Caco-2 (cell line): ENCODE measurements around the gene BAZ1A. TPM values are rescaled to one million over a fixed set of nuclear protein-coding genes. Genes with fewer than 3 reads are reported as not detected.

Experiments
- BruUV-seq: library from RNA; stranded (reverse); fragments of 400-500 nt; replicated peaks from 2 replicates; lab custom pipeline; 2021; lab: Mats Ljungman, UMichigan
- CTCF ChIA-PET: fragments of 300-600 bp; sonication (Branson Sonifier 250); formaldehyde crosslinking; loops from one replicate; lab custom pipeline; 2022; ENCODE audit warnings: antibody characterized with exemption; lab: Charles Lee
- POLR2A ChIA-PET: fragments of 300-600 bp; sonication (Branson Sonifier 250); formaldehyde crosslinking; loops from one replicate; lab custom pipeline; 2022; ENCODE audit warnings: antibody characterized with exemption; lab: Charles Lee
- DNase-seq, 2 experiments: peaks; one replicate each; pipeline versions ENCODE4 v3.0.0 to v3.0.0-alpha.2; 2020 to 2022
- H3K27me3 ChIP-seq: replicated peaks from 2 replicates; pipeline ENCODE4 v1.6.0; 2011; ENCODE audit warnings: low read length; ENCODE audit not compliant: control insufficient read depth, insufficient read depth
- H3K36me3 ChIP-seq: 2 replicates; pipeline ENCODE4 v1.5.1; 2011; ENCODE audit warnings: low read length; ENCODE audit not compliant: control insufficient read depth, insufficient read depth
- H3K4me1 ChIP-seq: fragments of 250-450 bp; sonication (Bioruptor Pico); 2 replicates; pipeline ENCODE4 v1.5.1; 2020; ENCODE audit warnings: mild to moderate bottlenecking
- H3K4me3 ChIP-seq: 2 replicates; pipeline ENCODE4 v1.5.1; 2011; ENCODE audit warnings: low read depth, mild to moderate bottlenecking, control low read depth, low read length
- H3K9me3 ChIP-seq: fragments of 250-450 bp; sonication (Bioruptor Pico); 2 replicates; pipeline ENCODE4 v1.5.1; 2020; ENCODE audit warnings: mild to moderate bottlenecking, moderate library complexity
- H3K27ac Mint-ChIP-seq: one replicate; pipeline ENCODE4 v1.8.0; 2022; ENCODE audit warnings: mixed read lengths; ENCODE audit not compliant: unreplicated experiment
- H3K27me3 Mint-ChIP-seq: one replicate; pipeline ENCODE4 v1.8.0; 2022; ENCODE audit warnings: mixed read lengths; ENCODE audit not compliant: insufficient read depth, unreplicated experiment
- H3K36me3 Mint-ChIP-seq: one replicate; pipeline ENCODE4 v1.8.0; 2022; ENCODE audit warnings: mild to moderate bottlenecking, mixed read lengths; ENCODE audit not compliant: insufficient read depth, unreplicated experiment
- H3K4me1 Mint-ChIP-seq: one replicate; pipeline ENCODE4 v1.8.0; 2022; ENCODE audit warnings: low read depth, mixed read lengths; ENCODE audit not compliant: unreplicated experiment
- H3K4me3 Mint-ChIP-seq: one replicate; pipeline ENCODE4 v1.8.0; 2022; ENCODE audit warnings: mild to moderate bottlenecking, moderate library complexity, mixed read lengths; ENCODE audit not compliant: unreplicated experiment
- H3K9me3 Mint-ChIP-seq: one replicate; pipeline ENCODE4 v1.8.0; 2022; ENCODE audit warnings: mixed read lengths; ENCODE audit not compliant: unreplicated experiment
- CTCF ChIP-seq, 2 experiments: fragments of 200-600 bp in 1 of 2; IDR thresholded peaks; 1 replicate in 1 of 2; 2 replicates in 1 of 2; pipeline versions ENCODE4 v1.5.1 to v1.8.0; 2011 to 2022; ENCODE audit warnings: antibody characterized with exemption in 1 of 2, control low read depth in 1 of 2, inconsistent platforms in 1 of 2, low read depth in 1 of 2, low read length in 1 of 2, mild to moderate bottlenecking in 1 of 2, moderate library complexity in 1 of 2; ENCODE audit not compliant: insufficient read depth in 1 of 2, severe bottlenecking in 1 of 2, unreplicated experiment in 1 of 2
- intact Hi-C: fragments of 100-400 bp; cut with micrococcal nuclease; formaldehyde crosslinking; loops from one replicate; pipeline ENCODE4 v1.10.0; 2022; ENCODE audit not compliant: unreplicated experiment
- total RNA-seq: library from RNA; stranded (reverse); gene quantifications from 2 replicates; pipeline ENCODE4 v1.2.3, GENCODE V29; 2022

Gene BAZ1A
- total RNA-seq, 1 experiment from 2014 or later: 26.1 TPM

GRCh38 chr14:34797747-34798583 lies 77.2 kb downstream of the BAZ1A start:
- H3K9me3 Mint-ChIP-seq: no peaks in the 10 kb centered on the region
- BruUV-seq: no TSS peak
- no peaks in the 10 kb centered on the region for H3K27me3 ChIP-seq
- no peaks in the 10 kb centered on the region for H3K27me3 Mint-ChIP-seq
- no peaks in the 10 kb centered on the region for H3K9me3 ChIP-seq
- no peak overlapping the region for H3K27ac Mint-ChIP-seq
- intact Hi-C loops: no loop called here
- no peaks in the 10 kb centered on the region for H3K4me1 Mint-ChIP-seq
- H3K4me1 ChIP-seq: no peaks in the 10 kb centered on the region
- H3K36me3 ChIP-seq: no peaks in the 10 kb centered on the region
- POLR2A ChIA-PET: no interaction called here
- no peak overlapping the region for H3K4me3 ChIP-seq
- TF ChIP-seq CTCF (IDR thresholded peaks at IDR 0.05; ENCODE audit: insufficient read depth in 1 of 2, low read depth in 1 of 2, low read length in 1 of 2, severe bottlenecking in 1 of 2, unreplicated experiment in 1 of 2): no peak
- peaks cover 53% of the 10 kb centered on the region for H3K36me3 Mint-ChIP-seq
- no peak overlapping the region for H3K4me3 Mint-ChIP-seq
- CTCF ChIA-PET: no interaction called here
- DNase-seq: peak; percentile 64

- no peak for DNase-seq
- no peaks in the 10 kb centered on the region for H3K4me1 ChIP-seq
- H3K36me3 Mint-ChIP-seq: peaks cover 43% of the 10 kb centered on the region
- BruUV-seq: no TSS peak
- no peaks in the 10 kb centered on the region for H3K27me3 ChIP-seq
- intact Hi-C loops: no loop called here
- POLR2A ChIA-PET: no interaction called here
- TF ChIP-seq CTCF (IDR thresholded peaks at IDR 0.05; ENCODE audit: insufficient read depth in 1 of 2, low read depth in 1 of 2, low read length in 1 of 2, severe bottlenecking in 1 of 2, unreplicated experiment in 1 of 2): no peak
- H3K4me3 Mint-ChIP-seq: no peak overlapping the region
- CTCF ChIA-PET: no interaction called here
- H3K4me1 Mint-ChIP-seq: no peaks in the 10 kb centered on the region
- H3K27ac Mint-ChIP-seq: no peak overlapping the region
- H3K9me3 Mint-ChIP-seq: no peaks in the 10 kb centered on the region
- H3K4me3 ChIP-seq: no peak overlapping the region
- H3K27me3 Mint-ChIP-seq: no peaks in the 10 kb centered on the region
- H3K36me3 ChIP-seq: no peaks in the 10 kb centered on the region
- no peaks in the 10 kb centered on the region for H3K9me3 ChIP-seq
Measured at GRCh38 chr14:34796902-34797301, 78.3 kb downstream of the BAZ1A start.

- H3K4me3 Mint-ChIP-seq: no peak overlapping the region
- H3K9me3 Mint-ChIP-seq: no peaks in the 10 kb centered on the region
- TF ChIP-seq CTCF (IDR thresholded peaks at IDR 0.05; ENCODE audit: insufficient read depth in 1 of 2, low read depth in 1 of 2, low read length in 1 of 2, severe bottlenecking in 1 of 2, unreplicated experiment in 1 of 2): no peak
- BruUV-seq: no TSS peak
- H3K27me3 Mint-ChIP-seq: no peaks in the 10 kb centered on the region
- peaks cover 43% of the 10 kb centered on the region for H3K36me3 Mint-ChIP-seq
- H3K4me1 Mint-ChIP-seq: no peaks in the 10 kb centered on the region
- intact Hi-C loops: no loop called here
- Histone ChIP-seq H3K4me3 (no peak overlapping the region), H3K4me1 (no peaks in the 10 kb centered on the region), H3K27me3 (no peaks in the 10 kb centered on the region), H3K9me3 (no peaks in the 10 kb centered on the region), H3K36me3 (no peaks in the 10 kb centered on the region)
- no peak for DNase-seq
- no peak overlapping the region for H3K27ac Mint-ChIP-seq
- ChIA-PET POLR2A (no interaction called here), CTCF (no interaction called here)
Measured at GRCh38 chr14:34794941-34795340, 80.2 kb downstream of the BAZ1A start.
